ENCODE measurements around the gene TTC3. TPM values are rescaled to one million over a fixed set of nuclear protein-coding genes. Genes with fewer than 3 reads are reported as not detected.
"Not testable (repeated sequence)": the region's sequence is repeated elsewhere in the genome, so short reads cannot be mapped to it uniquely, and the experiment has no call there.

The TTC3 gene
- polyA plus RNA-seq, 4 donors = 18.6 to 106 (median 29.0) TPM

DNA sequence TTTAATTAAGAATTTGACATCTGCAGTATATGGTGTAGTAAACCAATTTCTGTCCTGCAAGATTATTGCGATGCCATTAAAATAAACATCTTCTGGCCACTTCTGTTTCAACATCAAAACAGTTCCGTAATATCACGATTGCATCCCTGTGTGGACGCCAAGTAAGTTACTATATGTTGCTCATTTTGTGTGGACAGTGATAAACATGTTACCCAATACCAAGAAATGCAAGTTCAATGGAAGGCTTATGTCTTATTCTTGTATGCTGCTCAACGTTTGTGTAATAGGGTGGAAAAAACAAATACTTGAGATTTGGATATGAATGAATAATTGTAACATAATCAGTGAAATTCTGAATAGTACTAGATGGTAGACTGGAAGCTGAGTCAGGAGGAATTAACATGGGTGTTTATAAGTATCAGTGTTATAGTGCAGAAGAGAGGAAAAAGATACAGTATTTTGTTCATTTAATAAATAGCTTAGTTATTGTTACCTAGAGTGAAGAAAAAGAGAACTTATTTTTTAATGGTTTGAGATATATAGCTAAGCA lies 15.2 kb downstream of the TTC3 start:
- Histone ChIP-seq H3K4me1 (ENCODE audit: control insufficient read depth in 3 of 3, insufficient read depth in 2 of 3, low read depth in 1 of 3, low read length in 2 of 3) (peaks cover 2 to 9% (median 4%) of the 10 kb centered on the region in 3 donors), H3K27me3 (ENCODE audit: control insufficient read depth in 3 of 3, insufficient read depth in 3 of 3, low read length in 3 of 3) (no peaks in the 10 kb centered on the region), H3K4me3 (ENCODE audit: low read depth in 1 of 3, low read length in 3 of 3) (no peak overlapping the region), H3K36me3 (ENCODE audit: control insufficient read depth in 3 of 3, insufficient read depth in 2 of 3, low read depth in 1 of 3, low read length in 3 of 3) (peaks cover 0 to 8% (median 2%) of the 10 kb centered on the region in 3 donors), H3K27ac (ENCODE audit: low read depth in 1 of 3, low read length in 2 of 3) (no peak overlapping the region), H3K9me3 (ENCODE audit: control insufficient read depth in 2 of 2, insufficient read depth in 1 of 2, low read depth in 1 of 2, low read length in 1 of 2) (no peaks in the 10 kb centered on the region)
- 76 to 86% (median 78%) methylated on average over 5 of the region's 5 CpGs for WGBS, 3 donors
- FAIRE-seq (no peak), DNase-seq (no peak)

DNA sequence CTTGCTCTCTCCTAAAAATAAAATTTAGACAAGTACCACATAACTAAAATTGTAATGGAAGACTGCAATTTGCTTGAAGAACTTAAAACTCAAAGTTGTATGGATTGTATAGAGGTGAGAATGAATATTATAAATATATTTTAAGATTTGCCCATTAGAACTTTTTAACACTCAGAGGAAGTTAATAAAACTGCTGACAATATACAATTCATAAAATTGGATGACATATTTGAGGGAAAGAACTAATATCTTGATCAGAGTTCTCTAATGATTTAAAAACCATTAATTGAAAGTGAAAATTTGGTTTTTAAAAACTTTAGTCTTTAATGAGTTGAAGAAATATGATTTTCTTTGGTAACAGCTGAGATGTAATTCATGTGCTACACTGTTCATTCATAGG lies 20.9 kb downstream of the TTC3 start:
- Histone ChIP-seq H3K27ac (ENCODE audit: low read depth in 1 of 3, low read length in 2 of 3) (no peak overlapping the region), H3K9me3 (ENCODE audit: control insufficient read depth in 2 of 2, insufficient read depth in 1 of 2, low read depth in 1 of 2, low read length in 1 of 2) (no peaks in the 10 kb centered on the region), H3K36me3 (ENCODE audit: control insufficient read depth in 3 of 3, insufficient read depth in 2 of 3, low read depth in 1 of 3, low read length in 3 of 3) (peaks cover 2 to 15% (median 5%) of the 10 kb centered on the region in 3 donors), H3K4me1 (ENCODE audit: control insufficient read depth in 3 of 3, insufficient read depth in 2 of 3, low read depth in 1 of 3, low read length in 2 of 3) (no peaks in the 10 kb centered on the region), H3K27me3 (ENCODE audit: control insufficient read depth in 3 of 3, insufficient read depth in 3 of 3, low read length in 3 of 3) (no peaks in the 10 kb centered on the region), H3K4me3 (ENCODE audit: low read depth in 1 of 3, low read length in 3 of 3) (no peak overlapping the region)
- FAIRE-seq (no peak), DNase-seq (no peak)

GRCh38 chr21:37095821-37096220 lies 22.8 kb downstream of the TTC3 start:
- no peaks in the 10 kb centered on the region for H3K27me3 ChIP-seq (ENCODE audit: control insufficient read depth in 3 of 3, insufficient read depth in 3 of 3, low read length in 3 of 3)
- H3K9me3 ChIP-seq (ENCODE audit: control insufficient read depth in 2 of 2, insufficient read depth in 1 of 2, low read depth in 1 of 2, low read length in 1 of 2) = no peaks in the 10 kb centered on the region
- no peak for FAIRE-seq
- H3K4me1 ChIP-seq (ENCODE audit: control insufficient read depth in 3 of 3, insufficient read depth in 2 of 3, low read depth in 1 of 3, low read length in 2 of 3) = no peaks in the 10 kb centered on the region
- H3K27ac ChIP-seq (ENCODE audit: low read depth in 1 of 3, low read length in 2 of 3) = no peak overlapping the region
- peaks cover 4 to 10% (median 5%) of the 10 kb centered on the region in 3 donors for H3K36me3 ChIP-seq (ENCODE audit: control insufficient read depth in 3 of 3, insufficient read depth in 2 of 3, low read depth in 1 of 3, low read length in 3 of 3)
- WGBS, 3 donors = 94 to 98% (median 95%) methylated on average over 4 of the region's 4 CpGs
- DNase-seq = no peak
- H3K4me3 ChIP-seq (ENCODE audit: low read depth in 1 of 3, low read length in 3 of 3) = no peak overlapping the region

DNA sequence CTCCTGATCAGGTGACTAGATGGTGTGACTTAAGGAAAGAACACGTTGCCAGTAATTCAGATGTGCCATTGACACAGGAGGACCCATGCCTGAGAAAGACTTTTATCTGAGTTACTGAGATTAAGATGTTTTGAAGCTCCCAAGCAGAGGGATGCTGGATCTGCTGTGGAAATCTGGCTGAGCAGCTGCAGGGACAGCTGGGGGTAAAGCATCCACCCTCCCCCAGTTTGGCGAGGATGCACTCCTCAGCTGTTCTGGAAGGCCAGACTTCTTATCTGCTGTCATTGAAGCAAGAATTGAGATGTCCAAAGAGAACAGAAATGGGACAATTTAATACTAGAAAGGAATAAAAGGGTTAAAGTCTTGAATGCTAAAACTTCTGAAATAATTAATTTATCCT lies 25.7 kb downstream of the TTC3 start:
- FAIRE-seq (no peak), DNase-seq (no peak)
- Histone ChIP-seq H3K9me3 (ENCODE audit: control insufficient read depth in 2 of 2, insufficient read depth in 1 of 2, low read depth in 1 of 2, low read length in 1 of 2) (no peaks in the 10 kb centered on the region), H3K27ac (ENCODE audit: low read depth in 1 of 3, low read length in 2 of 3) (no peak overlapping the region), H3K36me3 (ENCODE audit: control insufficient read depth in 3 of 3, insufficient read depth in 2 of 3, low read depth in 1 of 3, low read length in 3 of 3) (peaks cover 4 to 7% (median 5%) of the 10 kb centered on the region in 3 donors), H3K27me3 (ENCODE audit: control insufficient read depth in 3 of 3, insufficient read depth in 3 of 3, low read length in 3 of 3) (no peaks in the 10 kb centered on the region), H3K4me3 (ENCODE audit: low read depth in 1 of 3, low read length in 3 of 3) (no peak overlapping the region), H3K4me1 (ENCODE audit: control insufficient read depth in 3 of 3, insufficient read depth in 2 of 3, low read depth in 1 of 3, low read length in 2 of 3) (no peaks in the 10 kb centered on the region)
- WGBS, 3 donors = 77 to 94% (median 88%) methylated on average over 2 of the region's 2 CpGs

- Histone ChIP-seq H3K27ac (ENCODE audit: low read depth in 1 of 3, low read length in 2 of 3) (no peak overlapping the region), H3K4me3 (ENCODE audit: low read depth in 1 of 3, low read length in 3 of 3) (no peak overlapping the region), H3K27me3 (ENCODE audit: control insufficient read depth in 3 of 3, insufficient read depth in 3 of 3, low read length in 3 of 3) (no peaks in the 10 kb centered on the region), H3K36me3 (ENCODE audit: control insufficient read depth in 3 of 3, insufficient read depth in 2 of 3, low read depth in 1 of 3, low read length in 3 of 3) (peaks cover 4 to 5% (median 4%) of the 10 kb centered on the region in 3 donors), H3K4me1 (ENCODE audit: control insufficient read depth in 3 of 3, insufficient read depth in 2 of 3, low read depth in 1 of 3, low read length in 2 of 3) (no peaks in the 10 kb centered on the region), H3K9me3 (ENCODE audit: control insufficient read depth in 2 of 2, insufficient read depth in 1 of 2, low read depth in 1 of 2, low read length in 1 of 2) (no peaks in the 10 kb centered on the region)
- WGBS, 3 donors = 95 to 97% (median 95%) methylated on average over 6 of the region's 6 CpGs
- DNase-seq = no peak
- FAIRE-seq = no peak
Observed at GRCh38 chr21:37100316-37100715, 27.3 kb downstream of the TTC3 start.

DNA sequence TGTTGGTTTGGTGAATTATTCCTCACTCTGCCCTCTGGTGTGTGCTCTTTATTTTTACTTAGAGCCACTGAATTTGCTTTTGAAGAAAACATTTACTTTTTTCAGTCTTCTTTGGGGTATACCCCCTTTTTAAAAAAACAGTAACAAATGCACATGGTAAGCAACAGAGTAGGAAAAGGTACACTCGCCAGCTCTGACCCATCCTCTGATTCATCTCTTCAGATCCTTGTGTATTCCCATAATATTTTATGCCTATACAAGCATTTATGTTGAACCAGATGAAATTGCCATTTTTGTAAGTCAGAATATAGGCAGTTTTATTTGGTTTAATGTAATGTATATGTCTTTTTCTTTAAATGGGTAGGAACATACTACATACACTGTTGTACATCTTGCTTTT lies 28.3 kb downstream of the TTC3 start:
- no peaks in the 10 kb centered on the region for H3K27me3 ChIP-seq (ENCODE audit: control insufficient read depth in 3 of 3, insufficient read depth in 3 of 3, low read length in 3 of 3)
- H3K9me3 ChIP-seq (ENCODE audit: control insufficient read depth in 2 of 2, insufficient read depth in 1 of 2, low read depth in 1 of 2, low read length in 1 of 2) = peaks cover 0 to under 1% of the 10 kb centered on the region in 2 donors

GRCh38 chr21:37102746-37103145 lies 29.7 kb downstream of the TTC3 start:
- not testable (repeated sequence) for H3K4me1 ChIP-seq (ENCODE audit: control insufficient read depth in 3 of 3, insufficient read depth in 2 of 3, low read depth in 1 of 3, low read length in 2 of 3); DNase-seq; H3K4me3 ChIP-seq (ENCODE audit: low read depth in 1 of 3, low read length in 3 of 3); H3K36me3 ChIP-seq (ENCODE audit: control insufficient read depth in 3 of 3, insufficient read depth in 2 of 3, low read depth in 1 of 3, low read length in 3 of 3); H3K9me3 ChIP-seq (ENCODE audit: control insufficient read depth in 2 of 2, insufficient read depth in 1 of 2, low read depth in 1 of 2, low read length in 1 of 2); FAIRE-seq; H3K27ac ChIP-seq (ENCODE audit: low read depth in 1 of 3, low read length in 2 of 3); H3K27me3 ChIP-seq (ENCODE audit: control insufficient read depth in 3 of 3, insufficient read depth in 3 of 3, low read length in 3 of 3)
- WGBS, 3 donors = 92 to 98% (median 95%) methylated on average over 3 of the region's 3 CpGs

More for the DNA sequence above, 28.3 kb downstream of the TTC3 start:
- 93 to 96% (median 95%) methylated on average over 1 of the region's 1 CpG for WGBS, 3 donors
- H3K4me3 ChIP-seq (ENCODE audit: low read depth in 1 of 3, low read length in 3 of 3) = no peak overlapping the region
- FAIRE-seq = no peak
- no peak for DNase-seq
- no peaks in the 10 kb centered on the region for H3K4me1 ChIP-seq (ENCODE audit: control insufficient read depth in 3 of 3, insufficient read depth in 2 of 3, low read depth in 1 of 3, low read length in 2 of 3)
- H3K27ac ChIP-seq (ENCODE audit: low read depth in 1 of 3, low read length in 2 of 3) = no peak overlapping the region
- H3K36me3 ChIP-seq (ENCODE audit: control insufficient read depth in 3 of 3, insufficient read depth in 2 of 3, low read depth in 1 of 3, low read length in 3 of 3) = peaks cover 0 to 4% (median 4%) of the 10 kb centered on the region in 3 donors

DNA sequence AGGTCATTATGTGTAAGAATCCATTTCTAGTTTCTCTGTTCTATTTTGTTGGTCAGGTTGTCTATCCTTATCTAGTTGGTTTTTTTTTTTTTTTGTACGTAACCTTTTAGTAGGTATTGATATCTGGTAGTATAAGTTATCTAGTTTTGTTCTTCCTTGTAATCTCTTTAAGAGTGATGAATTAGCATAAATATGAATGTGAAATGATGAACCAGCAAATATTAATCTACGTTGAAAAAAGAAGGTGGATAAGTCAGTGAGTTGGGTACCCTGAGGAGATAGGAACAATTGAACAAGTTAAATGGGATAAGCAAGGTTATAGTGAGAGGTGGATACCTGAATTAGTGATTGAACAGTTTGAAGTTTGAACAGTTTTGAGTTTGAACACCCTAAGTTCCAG lies 33.9 kb downstream of the TTC3 start:
- 97 to 98% (median 97%) methylated on average over 2 of the region's 2 CpGs for WGBS, 3 donors
- H3K27me3 ChIP-seq (ENCODE audit: control insufficient read depth in 3 of 3, insufficient read depth in 3 of 3, low read length in 3 of 3) = no peaks in the 10 kb centered on the region
- DNase-seq (no peak), FAIRE-seq (no peak)
- H3K36me3 ChIP-seq (ENCODE audit: control insufficient read depth in 3 of 3, insufficient read depth in 2 of 3, low read depth in 1 of 3, low read length in 3 of 3) = peaks cover 0 to 11% (median 6%) of the 10 kb centered on the region in 3 donors
- H3K4me1 ChIP-seq (ENCODE audit: control insufficient read depth in 3 of 3, insufficient read depth in 2 of 3, low read depth in 1 of 3, low read length in 2 of 3) = no peaks in the 10 kb centered on the region
- no peak overlapping the region for H3K27ac ChIP-seq (ENCODE audit: low read depth in 1 of 3, low read length in 2 of 3)
- peaks cover 0 to 13% of the 10 kb centered on the region in 2 donors for H3K9me3 ChIP-seq (ENCODE audit: control insufficient read depth in 2 of 2, insufficient read depth in 1 of 2, low read depth in 1 of 2, low read length in 1 of 2)
- H3K4me3 ChIP-seq (ENCODE audit: low read depth in 1 of 3, low read length in 3 of 3) = no peak overlapping the region

DNA sequence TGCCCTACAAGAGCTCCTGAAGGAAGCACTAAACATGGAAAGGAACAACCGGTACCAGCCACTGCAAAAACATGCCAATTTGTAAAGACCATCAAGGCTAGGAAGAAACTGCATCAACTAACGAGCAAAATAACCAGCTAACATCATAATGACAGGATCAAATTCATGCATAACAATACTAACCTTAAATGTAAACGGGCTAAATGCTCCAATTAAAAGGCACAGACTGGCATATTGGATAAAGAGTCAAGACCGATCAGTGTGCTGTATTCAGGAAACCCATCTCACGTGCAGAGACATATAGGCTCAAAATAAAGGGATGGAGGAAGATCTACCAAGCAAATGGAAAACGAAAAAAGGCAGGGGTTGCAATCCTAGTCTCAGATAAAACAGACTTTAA lies 38.0 kb downstream of the TTC3 start:
- H3K27me3 ChIP-seq (ENCODE audit: control insufficient read depth in 3 of 3, insufficient read depth in 3 of 3, low read length in 3 of 3); H3K4me1 ChIP-seq (ENCODE audit: control insufficient read depth in 3 of 3, insufficient read depth in 2 of 3, low read depth in 1 of 3, low read length in 2 of 3); H3K27ac ChIP-seq (ENCODE audit: low read depth in 1 of 3, low read length in 2 of 3); H3K4me3 ChIP-seq (ENCODE audit: low read depth in 1 of 3, low read length in 3 of 3); FAIRE-seq; DNase-seq: not testable (repeated sequence)
- 84 to 92% (median 87%) methylated on average over 5 to 6 of the region's 6 CpGs for WGBS, 3 donors
- Histone ChIP-seq H3K9me3 (ENCODE audit: control insufficient read depth in 2 of 2, insufficient read depth in 1 of 2, low read depth in 1 of 2, low read length in 1 of 2) (peaks cover 0 to 13% of the 10 kb centered on the region in 2 donors), H3K36me3 (ENCODE audit: control insufficient read depth in 3 of 3, insufficient read depth in 2 of 3, low read depth in 1 of 3, low read length in 3 of 3) (peaks cover 0 to 11% (median 6%) of the 10 kb centered on the region in 3 donors)

Measured in small intestine (tissue), 7 donors.